CD14-positive monocyte (primary cell): ENCODE measurements around the gene ADAMTSL1. TPM values are rescaled to one million over a fixed set of nuclear protein-coding genes. Genes with fewer than 3 reads are reported as not detected.

ENCODE experiments used
- DNase-seq, 3 donors: peaks; one replicate each; pipeline ENCODE4 v3.0.0-alpha.2; 2011 to 2022
- H2AFZ ChIP-seq: 2 replicates; pipeline ENCODE4 v1.6.0; 2012; ENCODE audit warnings: mild to moderate bottlenecking, low read depth, low read length, inconsistent platforms; ENCODE audit not compliant: insufficient read depth, poor library complexity, severe bottlenecking
- H3K27ac ChIP-seq, 2 donors: 1 replicate in 1 of 2; 2 replicates in 1 of 2; pipeline ENCODE4 v1.5.1; 2012 to 2013; ENCODE audit warnings: low read length in 2 of 2, control low read depth in 1 of 2, inconsistent platforms in 1 of 2, low read depth in 1 of 2, mild to moderate bottlenecking in 1 of 2
- H3K27me3 ChIP-seq, 2 donors: one replicate each; pipeline versions ENCODE4 v1.6.0 to v1.6.1; 2011 to 2013; ENCODE audit warnings: low read length in 2 of 2; ENCODE audit not compliant: control insufficient read depth in 2 of 2, insufficient read depth in 2 of 2
- H3K36me3 ChIP-seq, 2 donors: replicated peaks in 1 of 2; 1 replicate in 1 of 2; 2 replicates in 1 of 2; pipeline versions ENCODE4 v1.5.1 to v1.6.1; 2012 to 2013; ENCODE audit warnings: low read length in 2 of 2, control low read depth in 1 of 2, inconsistent platforms in 1 of 2, mild to moderate bottlenecking in 1 of 2; ENCODE audit not compliant: insufficient read depth in 2 of 2, control insufficient read depth in 1 of 2
- H3K4me1 ChIP-seq, 2 donors: 1 replicate in 1 of 2; 2 replicates in 1 of 2; pipeline versions ENCODE4 v1.5.1 to v1.6.1; 2012 to 2013; ENCODE audit warnings: low read length in 2 of 2, control low read depth in 1 of 2, inconsistent platforms in 1 of 2, mild to moderate bottlenecking in 1 of 2, moderate library complexity in 1 of 2; ENCODE audit not compliant: insufficient read depth in 2 of 2, control insufficient read depth in 1 of 2
- H3K4me2 ChIP-seq: replicated peaks from 2 replicates; pipeline ENCODE3; 2012; ENCODE audit warnings: low read length, moderate library complexity, mild to moderate bottlenecking; ENCODE audit not compliant: poor library complexity, severe bottlenecking; ENCODE audit errors: extremely low read depth
- H3K4me3 ChIP-seq, 3 experiments: fragments of 200-600 bp in 1 of 3; sonication (generic) in 1 of 3; replicated peaks in 1 of 3; 1 replicate in 2 of 3; 2 replicates in 1 of 3; pipeline ENCODE4 v1.5.1; 2011 to 2013; ENCODE audit warnings: low read length in 3 of 3, mild to moderate bottlenecking in 3 of 3, control low read depth in 2 of 3, low read depth in 2 of 3, inconsistent platforms in 1 of 3, moderate library complexity in 1 of 3
- H3K79me2 ChIP-seq: 2 replicates; pipeline ENCODE4 v1.6.0; 2012; ENCODE audit warnings: mild to moderate bottlenecking, control low read depth, inconsistent platforms, low read length, moderate library complexity; ENCODE audit not compliant: insufficient read depth
- H3K9ac ChIP-seq: 2 replicates; pipeline ENCODE4 v1.6.0; 2017; ENCODE audit warnings: low read length, mild to moderate bottlenecking; ENCODE audit not compliant: insufficient read depth, poor library complexity, severe bottlenecking
- H3K9me3 ChIP-seq, 2 donors: replicated peaks in 1 of 2; 1 replicate in 1 of 2; 2 replicates in 1 of 2; pipeline versions ENCODE4 v1.5.1 to v1.6.1; 2012 to 2013; ENCODE audit warnings: low read length in 2 of 2, control low read depth in 1 of 2; ENCODE audit not compliant: control insufficient read depth in 1 of 2, insufficient read depth in 1 of 2
- H4K20me1 ChIP-seq: 2 replicates; pipeline ENCODE4 v1.6.0; 2012; ENCODE audit warnings: mild to moderate bottlenecking, low read length, control low read depth, moderate library complexity; ENCODE audit not compliant: insufficient read depth
- H3K27ac Mint-ChIP-seq, 7 donors: one replicate each; pipeline ENCODE4 v1.8.0; 2020; ENCODE audit warnings: mild to moderate bottlenecking in 7 of 7, mixed read lengths in 7 of 7, moderate library complexity in 6 of 7, inconsistent platforms in 2 of 7
- H3K27me3 Mint-ChIP-seq, 3 donors: one replicate each; pipeline ENCODE4 v1.8.0; 2021 to 2022; ENCODE audit warnings: low read depth in 3 of 3, mild to moderate bottlenecking in 3 of 3, mixed read lengths in 3 of 3, moderate library complexity in 3 of 3, inconsistent platforms in 1 of 3
- H3K36me3 Mint-ChIP-seq, 2 donors: one replicate each; pipeline ENCODE4 v1.8.0; 2020; ENCODE audit warnings: mixed read lengths in 2 of 2, inconsistent platforms in 1 of 2, mild to moderate bottlenecking in 1 of 2
- H3K4me1 Mint-ChIP-seq: one replicate; pipeline ENCODE4 v1.8.0; 2020; ENCODE audit warnings: mild to moderate bottlenecking, mixed read lengths
- H3K4me3 Mint-ChIP-seq, 2 donors: one replicate each; pipeline ENCODE4 v1.8.0; 2020; ENCODE audit warnings: mild to moderate bottlenecking in 2 of 2, mixed read lengths in 2 of 2, moderate library complexity in 1 of 2
- H3K9me3 Mint-ChIP-seq, 7 donors: one replicate each; pipeline ENCODE4 v1.8.0; 2020 to 2022; ENCODE audit warnings: mixed read lengths in 7 of 7, mild to moderate bottlenecking in 6 of 7, moderate library complexity in 6 of 7, inconsistent platforms in 2 of 7
- CTCF ChIP-seq: fragments of 200-600 bp; IDR thresholded peaks from one replicate; pipeline ENCODE4 v1.8.0; 2022; ENCODE audit warnings: antibody characterized with exemption, mild to moderate bottlenecking
- WGBS: methylation state at CpG from one replicate; pipeline ENCODE4 v1.1.5; 2013; ENCODE audit warnings: missing lambda C conversion rate; ENCODE audit not compliant: insufficient coverage; 5-methylcytosine and 5-hydroxymethylcytosine counted together
- intact Hi-C, 2 donors: fragments of 100-400 bp; cut with micrococcal nuclease; formaldehyde crosslinking; loops; one replicate each; pipeline versions ENCODE4 v1.15.0 to v1.15.1; 2023
- polyA plus RNA-seq, 3 donors: library from polyadenylated mRNA; depleted of rRNA in 1 of 3; unstranded in 2 of 3; stranded (reverse) in 1 of 3; fragments of 300-500 nt in 2 of 3; fragments of >200 nt in 1 of 3; fragmentation: Illumina TruSeq in 2 of 3; gene quantifications; 1 replicate in 2 of 3; 2 replicates in 1 of 3; pipeline ENCODE4 v1.2.3, GENCODE V29; 2012 to 2021

ADAMTSL1 gene
- polyA plus RNA-seq, 3 donors, result not detected

DNA sequence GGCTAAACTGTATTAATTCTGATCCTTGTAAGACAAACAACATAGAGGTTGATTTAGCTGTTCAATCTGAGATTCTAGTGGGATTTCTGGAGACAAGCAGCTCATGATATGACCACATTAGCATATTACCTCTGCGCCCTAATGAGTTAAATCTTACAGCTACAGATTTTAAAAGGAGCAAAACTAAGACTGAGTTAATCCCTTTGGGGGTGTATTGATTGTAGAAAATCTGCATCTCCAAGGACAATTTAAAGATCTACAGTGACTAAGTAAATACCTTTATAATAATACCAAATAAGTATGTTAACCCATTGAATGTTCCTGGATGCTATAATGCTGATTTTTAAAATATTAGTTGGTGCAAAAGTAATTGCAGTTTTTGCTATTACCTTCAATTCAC, 33.2 kb downstream of the ADAMTSL1 start:
- H3K4me2 ChIP-seq, result no peak overlapping the region
- H4K20me1 ChIP-seq, result no peaks in the 10 kb centered on the region
- H3K9me3 ChIP-seq, result no peaks in the 10 kb centered on the region
- H3K27me3 Mint-ChIP-seq, result peaks cover 0 to 2% (median 0%) of the 10 kb centered on the region in 3 donors
- no peak overlapping the region for H3K4me3 Mint-ChIP-seq
- no peaks in the 10 kb centered on the region for H3K36me3 ChIP-seq
- no peak overlapping the region for H3K27ac Mint-ChIP-seq
- H3K4me3 ChIP-seq, result no peak overlapping the region
- H3K27me3 ChIP-seq, result no peaks in the 10 kb centered on the region
- WGBS, result no CpG with 5 or more reads among the region's 1 CpG
- H3K9ac ChIP-seq, result no peak overlapping the region
- no peak overlapping the region for H2AFZ ChIP-seq
- intact Hi-C loops, result no loop called here
- H3K4me1 Mint-ChIP-seq, result no peaks in the 10 kb centered on the region
- no peak for DNase-seq
- H3K79me2 ChIP-seq, result no peaks in the 10 kb centered on the region
- no peak overlapping the region for H3K27ac ChIP-seq
- H3K9me3 Mint-ChIP-seq, result no peaks in the 10 kb centered on the region
- no peak for TF ChIP-seq CTCF
- no peaks in the 10 kb centered on the region for H3K36me3 Mint-ChIP-seq
- H3K4me1 ChIP-seq, result no peaks in the 10 kb centered on the region

GRCh38 chr9:18516514-18516913, 42.6 kb downstream of the ADAMTSL1 start:
- TF ChIP-seq CTCF, result no peak
- Histone ChIP-seq H4K20me1 (no peaks in the 10 kb centered on the region), H3K9ac (no peak overlapping the region), H3K4me1 (no peaks in the 10 kb centered on the region), H3K36me3 (no peaks in the 10 kb centered on the region), H3K27ac (no peak overlapping the region), H2AFZ (no peak overlapping the region), H3K4me3 (no peak overlapping the region), H3K79me2 (no peaks in the 10 kb centered on the region), H3K4me2 (no peak overlapping the region), H3K27me3 (no peaks in the 10 kb centered on the region), H3K9me3 (no peaks in the 10 kb centered on the region)
- no peak overlapping the region for H3K4me3 Mint-ChIP-seq
- no peak for DNase-seq
- H3K27ac Mint-ChIP-seq, result no peak overlapping the region
- H3K27me3 Mint-ChIP-seq, result no peaks in the 10 kb centered on the region
- H3K4me1 Mint-ChIP-seq, result no peaks in the 10 kb centered on the region
- intact Hi-C loops, result no loop called here
- H3K36me3 Mint-ChIP-seq, result no peaks in the 10 kb centered on the region
- peaks cover 0 to 5% (median 0%) of the 10 kb centered on the region in 7 donors for H3K9me3 Mint-ChIP-seq
